ENCODE data around the gene PHF21B. TPM values are rescaled to one million over a fixed set of nuclear protein-coding genes. Genes with fewer than 3 reads are reported as not detected.
A peak's percentile ranks its signal among the peaks of the same experiment; 100 is the strongest.

The PHF21B gene
- total and polyA plus RNA-seq, 11 donors, result 0.04 to 1.6 (median 0.47) TPM; not detected in 4

GRCh38 chr22:44891791-44892190 lies 118.0 kb downstream of the PHF21B start:
- no peak for ATAC-seq
- H3K27me3 ChIP-seq, result no peaks in the 10 kb centered on the region
- no peaks in the 10 kb centered on the region for H3K4me1 ChIP-seq
- DNase-seq, result no peak
- no peaks in the 10 kb centered on the region for H3K36me3 ChIP-seq
- intact Hi-C loops (cut with DNase I), result loop anchor here in 1 of 10 donors (10.0 kb wide), 1 partner anchor 203 kb away; no protein-coding TSS in a partner anchor
- 82 to 91% (median 89%) methylated on average over 8 to 11 of the region's 11 CpGs for WGBS, 4 donors
- no peak for TF ChIP-seq POLR2A (IDR thresholded peaks at IDR 0.05)
- TF ChIP-seq, protein P1, sequence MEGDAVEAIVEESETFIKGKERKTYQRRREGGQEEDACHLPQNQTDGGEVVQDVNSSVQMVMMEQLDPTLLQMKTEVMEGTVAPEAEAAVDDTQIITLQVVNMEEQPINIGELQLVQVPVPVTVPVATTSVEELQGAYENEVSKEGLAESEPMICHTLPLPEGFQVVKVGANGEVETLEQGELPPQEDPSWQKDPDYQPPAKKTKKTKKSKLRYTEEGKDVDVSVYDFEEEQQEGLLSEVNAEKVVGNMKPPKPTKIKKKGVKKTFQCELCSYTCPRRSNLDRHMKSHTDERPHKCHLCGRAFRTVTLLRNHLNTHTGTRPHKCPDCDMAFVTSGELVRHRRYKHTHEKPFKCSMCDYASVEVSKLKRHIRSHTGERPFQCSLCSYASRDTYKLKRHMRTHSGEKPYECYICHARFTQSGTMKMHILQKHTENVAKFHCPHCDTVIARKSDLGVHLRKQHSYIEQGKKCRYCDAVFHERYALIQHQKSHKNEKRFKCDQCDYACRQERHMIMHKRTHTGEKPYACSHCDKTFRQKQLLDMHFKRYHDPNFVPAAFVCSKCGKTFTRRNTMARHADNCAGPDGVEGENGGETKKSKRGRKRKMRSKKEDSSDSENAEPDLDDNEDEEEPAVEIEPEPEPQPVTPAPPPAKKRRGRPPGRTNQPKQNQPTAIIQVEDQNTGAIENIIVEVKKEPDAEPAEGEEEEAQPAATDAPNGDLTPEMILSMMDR (IDR thresholded peaks at IDR 0.05), result no peak
- H3K27ac ChIP-seq, result no peak overlapping the region
- no peak overlapping the region for H3K4me3 ChIP-seq
- no peaks in the 10 kb centered on the region for H3K9me3 ChIP-seq

GRCh38 chr22:44891293-44891747 lies 118.5 kb downstream of the PHF21B start:
- intact Hi-C loops (cut with DNase I), result loop anchor here in 1 of 10 donors (10.0 kb wide), 1 partner anchor 203 kb away; no protein-coding TSS in a partner anchor
- 69 to 78% (median 76%) methylated on average over 11 of the region's 11 CpGs for WGBS, 4 donors
- Histone ChIP-seq H3K4me3 (no peak overlapping the region), H3K4me1 (no peaks in the 10 kb centered on the region), H3K27me3 (no peaks in the 10 kb centered on the region), H3K36me3 (no peaks in the 10 kb centered on the region), H3K9me3 (no peaks in the 10 kb centered on the region), H3K27ac (no peak overlapping the region)
- TF ChIP-seq POLR2A (IDR thresholded peaks at IDR 0.05), result no peak
- TF ChIP-seq, protein P1 (IDR thresholded peaks at IDR 0.05), result no peak
- ATAC-seq (no peak), DNase-seq (no peak)

GRCh38 chr22:44890416-44891292 lies 119.2 kb downstream of the PHF21B start:
- TF ChIP-seq, protein P1 (IDR thresholded peaks at IDR 0.05), result no peak
- TF ChIP-seq POLR2A (IDR thresholded peaks at IDR 0.05), result no peak
- H3K27me3 ChIP-seq, result no peaks in the 10 kb centered on the region
- H3K27ac ChIP-seq, result no peak overlapping the region
- DNase-seq (no peak), ATAC-seq (no peak)
- H3K9me3 ChIP-seq, result no peaks in the 10 kb centered on the region
- H3K4me3 ChIP-seq, result no peak overlapping the region
- 81 to 87% (median 82%) methylated on average over 17 to 20 of the region's 20 CpGs for WGBS, 4 donors
- intact Hi-C loops (cut with DNase I), result loop anchor here in 1 of 10 donors (10.0 kb wide), 1 partner anchor 204 kb away; no protein-coding TSS in a partner anchor
- no peaks in the 10 kb centered on the region for H3K36me3 ChIP-seq
- H3K4me1 ChIP-seq, result no peaks in the 10 kb centered on the region

DNA sequence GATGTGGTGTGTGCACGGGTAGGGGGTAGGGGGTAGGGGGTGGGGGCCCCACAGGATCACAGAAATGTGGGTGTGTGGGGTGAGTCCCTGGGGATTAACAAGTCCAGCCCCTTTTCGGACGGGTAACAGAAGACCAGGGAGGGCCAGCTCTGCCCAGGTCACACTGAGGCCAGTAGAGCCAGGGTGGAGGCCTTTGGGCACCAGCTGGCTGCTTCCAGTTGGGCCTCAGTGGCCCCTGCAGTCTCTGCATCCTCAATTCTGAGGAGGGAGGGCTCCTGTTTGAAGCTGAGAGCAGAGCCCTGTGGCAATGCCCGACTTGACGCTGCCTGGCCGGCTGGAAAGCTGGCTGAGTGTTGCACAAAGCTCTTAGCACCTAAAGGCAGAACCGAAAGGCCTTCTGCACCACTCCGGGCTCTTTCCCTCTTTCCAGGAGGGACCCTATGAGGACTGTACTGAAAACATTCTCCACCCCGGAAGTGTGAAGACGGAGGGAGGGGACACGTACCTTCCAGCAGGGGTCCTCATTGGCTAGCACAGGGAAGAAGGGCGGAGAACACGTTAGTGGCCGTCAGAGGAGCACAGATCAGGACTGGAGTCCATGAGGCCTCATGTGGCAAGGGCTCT lies 120.4 kb downstream of the PHF21B start:
- Histone ChIP-seq H3K27ac (no peak overlapping the region), H3K36me3 (no peaks in the 10 kb centered on the region), H3K9me3 (no peaks in the 10 kb centered on the region), H3K4me3 (no peak overlapping the region), H3K27me3 (no peaks in the 10 kb centered on the region), H3K4me1 (no peaks in the 10 kb centered on the region)
- ATAC-seq, result no peak
- WGBS, 4 donors, result 52 to 65% (median 61%) methylated on average over 13 to 14 of the region's 14 CpGs
- DNase-seq, result no peak
- no peak for TF ChIP-seq POLR2A (IDR thresholded peaks at IDR 0.05)
- TF ChIP-seq, protein P1 (IDR thresholded peaks at IDR 0.05), result peak in 2 of 12 donors; percentile 11
- intact Hi-C loops (cut with DNase I), result no loop called here
